Measurements from ENCODE around the gene KLHL22.
"Not testable (repeated sequence)": the region's sequence is repeated elsewhere in the genome, so short reads cannot be mapped to it uniquely, and the experiment has no call there.

KLHL22 gene

GRCh38 chr22:20523086-20523983 lies 27.7 kb upstream of the KLHL22 start:
- peak; percentile 73 for DNase-seq (ENCODE audit: low spot score)

- no peak for DNase-seq (ENCODE audit: low spot score)
These were observed 26.8 kb upstream of the KLHL22 start for GRCh38 chr22:20522134-20523004.

DNA sequence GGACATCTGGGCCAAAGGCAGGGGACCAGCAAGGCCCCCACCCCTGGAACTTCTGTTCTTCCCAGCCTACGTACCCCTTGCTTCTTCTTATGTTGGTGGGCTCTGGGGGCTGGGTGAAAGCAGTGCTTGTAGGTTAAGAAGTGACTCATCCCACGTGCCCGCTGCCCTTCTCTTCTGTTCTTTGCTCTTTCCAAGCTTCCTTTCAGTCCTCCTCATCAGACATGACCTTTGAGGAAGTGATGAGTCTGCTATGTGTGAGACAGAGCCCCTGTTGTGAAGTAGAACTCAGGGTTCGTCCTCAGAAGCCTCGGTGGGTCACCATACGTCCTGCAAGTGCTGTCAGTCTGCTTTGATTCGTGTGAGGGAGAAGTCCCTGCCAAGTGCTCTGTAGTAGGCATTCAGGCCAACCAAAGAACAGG lies 24.5 kb upstream of the KLHL22 start:
- DNase-seq (ENCODE audit: low spot score): no peak

GRCh38 chr22:20519558-20519957 lies 24.0 kb upstream of the KLHL22 start:
- DNase-seq (ENCODE audit: low spot score): no peak

GRCh38 chr22:20517841-20518592 lies 22.4 kb upstream of the KLHL22 start:
- DNase-seq (ENCODE audit: low spot score): no peak

GRCh38 chr22:20517422-20517821 lies 21.8 kb upstream of the KLHL22 start:
- no peak for DNase-seq (ENCODE audit: low spot score)

DNA sequence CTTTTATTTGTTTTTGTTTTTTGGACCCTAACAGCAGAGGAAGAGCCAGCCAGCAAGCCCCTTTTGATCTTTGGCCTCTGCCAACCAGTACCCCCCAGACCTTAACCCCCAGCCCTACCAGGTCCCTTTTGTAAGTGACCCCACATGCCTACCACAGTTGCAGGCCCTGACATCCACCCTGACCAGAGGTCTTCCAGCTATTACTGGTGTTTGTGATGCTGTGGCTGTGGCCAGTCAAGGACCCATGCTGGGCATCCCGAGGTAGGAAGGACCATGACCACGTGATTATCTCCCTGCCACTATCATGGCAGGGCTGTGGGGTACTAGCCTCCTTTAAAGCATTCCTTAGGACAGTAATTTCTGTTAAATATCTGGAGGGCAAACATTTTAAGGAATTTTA lies 20.8 kb upstream of the KLHL22 start:
- no peak for DNase-seq (ENCODE audit: low spot score)

DNA sequence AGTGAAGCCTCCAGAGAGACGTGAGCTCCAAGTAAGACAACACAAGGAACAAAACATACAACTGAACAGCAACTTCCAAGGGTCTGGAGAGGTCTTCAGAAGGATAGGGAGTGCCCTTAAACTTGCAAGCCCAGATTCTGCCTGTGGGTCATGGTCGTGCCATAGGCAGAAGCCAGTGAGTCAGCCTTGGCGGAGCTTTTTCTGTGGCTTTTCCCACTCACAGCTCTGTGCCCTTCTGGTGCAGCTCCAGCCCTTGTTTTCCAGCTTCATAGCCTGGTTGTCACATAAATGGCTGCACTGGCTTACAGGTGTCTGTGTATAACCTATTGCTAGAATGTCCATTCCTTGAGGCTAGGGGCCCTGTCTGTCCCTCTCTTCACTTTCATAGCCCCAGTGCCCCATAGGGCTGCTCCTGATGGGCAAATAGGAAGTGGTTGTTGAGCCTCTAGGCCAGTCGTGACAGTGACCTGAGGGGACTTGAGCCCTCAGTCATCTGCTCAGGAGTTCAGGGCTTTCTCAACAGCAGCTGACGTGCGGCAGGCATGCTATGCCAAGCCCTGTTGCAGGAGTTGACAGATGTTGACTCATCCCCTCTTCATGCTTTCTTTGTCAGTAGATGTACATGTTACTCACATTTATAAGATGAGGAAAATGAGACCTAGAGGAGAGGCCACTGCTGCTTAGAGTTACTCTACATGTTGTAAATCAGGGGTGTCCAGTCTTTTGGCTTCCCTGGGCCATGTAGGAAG lies 19.2 kb upstream of the KLHL22 start:
- DNase-seq (ENCODE audit: low spot score): peak; percentile 87

- DNase-seq (ENCODE audit: low spot score): no peak
These were observed 16.1 kb upstream of the KLHL22 start for GRCh38 chr22:20511578-20512229.

DNA sequence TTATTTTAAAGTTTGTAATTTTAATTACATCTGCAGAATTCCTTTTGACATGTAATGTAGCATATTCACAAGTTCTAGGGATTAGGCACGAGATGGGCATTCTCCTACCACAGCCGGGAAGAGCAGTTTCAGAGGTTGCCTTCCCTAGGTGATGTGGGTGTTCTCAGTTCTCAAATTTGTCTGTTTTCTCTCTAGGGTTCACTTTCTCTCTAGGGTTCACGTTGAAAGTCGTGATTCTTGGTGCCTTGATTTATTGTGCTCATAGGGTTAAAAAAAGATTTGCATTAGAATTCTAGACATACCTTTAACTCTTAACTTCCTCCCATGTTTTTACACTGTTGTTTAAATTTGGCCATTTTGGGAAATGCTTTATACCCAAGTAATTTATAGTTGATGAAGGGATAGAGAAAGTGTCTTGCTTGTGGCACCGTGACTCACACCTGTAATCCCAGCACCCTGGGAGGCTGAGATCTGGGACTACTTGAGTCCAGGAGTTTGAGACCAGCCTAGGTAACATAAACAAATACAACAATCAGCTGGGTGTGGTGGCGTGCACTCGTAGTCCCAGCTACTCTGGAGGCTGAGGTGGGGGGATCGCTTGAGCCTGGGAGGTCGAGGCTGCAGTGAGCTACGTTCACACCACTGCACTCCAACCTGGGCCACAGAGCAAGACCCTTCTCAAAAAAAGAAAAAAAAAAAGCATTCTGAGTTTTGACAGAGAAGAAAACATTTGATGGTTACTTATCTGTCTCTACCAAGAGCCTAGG lies 15.4 kb upstream of the KLHL22 start:
- no peak for DNase-seq (ENCODE audit: low spot score)

GRCh38 chr22:20509344-20510047 lies 13.9 kb upstream of the KLHL22 start:
- peak; percentile 91 for DNase-seq (ENCODE audit: low spot score)

- DNase-seq (ENCODE audit: low spot score): no peak
These were observed 13.2 kb upstream of the KLHL22 start for GRCh38 chr22:20508815-20509271.

DNA sequence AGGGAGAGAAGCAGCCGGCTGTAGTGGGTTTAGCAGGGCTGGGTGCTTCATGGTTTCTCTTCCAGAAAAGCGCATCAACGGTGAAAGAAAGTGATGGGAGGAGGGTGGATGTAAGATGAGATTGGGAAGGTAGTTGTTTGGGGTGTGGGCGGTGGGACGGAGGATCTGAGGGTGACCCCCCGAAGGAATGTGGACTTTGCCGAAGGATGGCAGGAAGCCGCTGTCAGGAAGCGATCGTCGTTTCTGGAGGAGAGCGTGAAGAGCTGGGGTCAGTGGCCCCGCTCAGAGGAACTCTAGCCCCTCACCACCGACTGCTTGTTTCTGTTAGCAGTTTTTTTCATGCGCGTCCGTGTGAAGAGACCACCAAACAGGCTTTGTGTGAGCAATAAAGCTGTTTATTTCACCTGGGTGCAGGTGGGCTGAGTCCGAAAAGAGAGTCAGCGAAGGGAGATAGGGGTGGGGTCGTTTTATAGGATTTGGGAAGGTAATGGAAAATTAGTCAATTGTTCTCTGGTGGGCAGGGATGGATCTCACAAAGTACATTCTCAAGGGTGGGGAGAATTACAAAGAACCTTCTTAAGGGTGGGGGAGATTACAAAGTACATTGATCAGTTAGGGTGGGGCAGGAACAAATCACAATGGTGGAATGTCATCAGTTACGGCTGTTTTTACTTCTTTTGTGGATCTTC lies 12.6 kb upstream of the KLHL22 start:
- not testable (repeated sequence) for DNase-seq (ENCODE audit: low spot score)

DNA sequence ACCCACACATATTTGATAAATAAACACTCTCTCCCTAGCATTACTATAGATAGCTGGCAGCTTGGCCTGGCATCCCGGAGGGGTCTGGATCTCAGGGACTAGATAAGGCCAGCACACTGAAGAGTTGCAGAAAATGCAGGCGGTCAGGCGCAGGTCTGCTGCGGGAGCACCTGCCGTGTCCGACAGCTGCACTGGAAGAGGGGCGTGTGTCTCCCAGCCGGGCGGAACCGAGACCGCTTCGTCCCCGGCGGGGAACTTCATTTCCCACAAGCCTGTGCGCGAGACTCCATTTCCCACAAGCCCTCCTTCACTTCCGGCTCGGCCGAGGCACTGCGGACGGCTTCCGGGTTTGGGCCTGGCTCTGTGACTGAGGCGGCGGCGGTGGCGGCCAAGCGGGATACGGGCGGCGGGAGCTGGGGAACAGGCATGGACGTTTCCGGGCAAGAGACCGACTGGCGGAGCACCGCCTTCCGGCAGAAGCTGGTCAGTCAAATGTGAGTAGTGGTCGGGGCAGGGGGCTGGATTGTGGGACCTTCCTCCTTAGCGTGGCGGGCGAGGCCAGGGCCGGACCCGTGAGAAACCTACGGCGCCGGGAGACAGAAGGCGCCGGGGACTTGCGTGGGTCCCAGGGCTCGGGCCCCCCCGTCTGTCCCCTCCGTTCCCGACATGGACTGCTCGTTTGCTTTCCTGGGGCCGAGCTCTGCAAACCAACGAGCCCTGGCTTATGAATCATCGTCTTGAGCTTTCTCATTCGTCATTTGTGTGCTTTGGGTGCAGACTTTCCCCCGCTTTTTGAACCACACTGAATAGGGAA lies 11.9 kb upstream of the KLHL22 start, which contains the start of gene MED15:
TSS of gene MED15 (plus strand) at position 358 of the 814 bp plus-strand sequence. CDS start at position 427, 69 bp downstream.
- peak; percentile 85 for DNase-seq (ENCODE audit: low spot score)

- no peak for DNase-seq (ENCODE audit: low spot score)
These were observed 11.1 kb upstream of the KLHL22 start for GRCh38 chr22:20506543-20507252.

DNA sequence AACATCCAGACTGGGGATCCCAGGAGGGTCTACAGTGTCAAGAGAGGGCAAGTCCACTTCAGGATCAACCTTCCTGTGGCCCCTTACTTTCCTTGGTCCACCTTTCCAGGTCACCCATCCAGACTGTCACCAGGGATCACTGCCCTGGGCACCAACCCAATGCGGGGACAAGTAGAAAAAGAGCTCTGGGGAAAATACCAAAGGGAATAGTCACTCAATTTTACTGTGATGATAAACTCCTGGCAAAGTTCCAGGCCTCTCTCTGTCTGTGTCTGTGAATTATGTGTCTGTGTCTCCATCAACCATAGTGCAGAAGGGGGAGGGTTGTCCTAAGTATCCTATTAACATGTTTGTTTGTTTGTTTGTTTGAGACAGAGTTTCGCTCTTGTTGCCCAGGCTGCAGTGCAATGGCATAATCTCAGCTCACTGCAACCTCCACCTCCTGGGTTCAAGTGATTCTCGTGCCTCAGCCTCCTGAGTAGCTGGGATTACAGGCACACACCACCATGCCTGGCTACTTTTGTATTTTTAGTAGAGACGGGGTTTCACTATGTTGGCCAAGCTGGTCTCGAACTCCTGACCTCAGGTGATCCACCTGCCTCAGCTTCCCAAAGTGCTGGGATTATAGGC lies 8.8 kb upstream of the KLHL22 start:
- peak; percentile 73 for DNase-seq (ENCODE audit: low spot score)

GRCh38 chr22:20503816-20504215 lies 8.2 kb upstream of the KLHL22 start:
- DNase-seq (ENCODE audit: low spot score): no peak
